GM23248 (cell line): ENCODE measurements around the gene CREB3L2.

ENCODE experiments used
- EZH2 ChIP-seq: fragments of 200-600 bp; sonication (generic); IDR thresholded peaks from 2 replicates; pipeline ENCODE4 v1.6.1; 2018; ENCODE audit warnings: antibody characterized with exemption, mild to moderate bottlenecking; ENCODE audit not compliant: insufficient read depth, poor library complexity, severe bottlenecking
- EZH2phosphoT487 ChIP-seq: fragments of 200-600 bp; sonication (generic); IDR thresholded peaks from 2 replicates; pipeline ENCODE4 v1.6.1; 2018; ENCODE audit warnings: antibody characterized with exemption, moderate library complexity, mild to moderate bottlenecking, low read depth; ENCODE audit not compliant: insufficient read depth

- TF ChIP-seq EZH2 = no peak
- no peak for TF ChIP-seq EZH2phosphoT487
Observed at GRCh38 chr7:137935884-137936508, 65.9 kb downstream of the CREB3L2 start.
